ENCODE measurements around the gene MON1B.

Gene MON1B

GRCh38 chr16:77206533-77206932, 15.5 kb downstream of the MON1B start:
- no peak overlapping the region for H3K27ac ChIP-seq
- TF ChIP-seq CTCF (conservative IDR thresholded peaks at IDR 0.05): no peak

GRCh38 chr16:77207030-77207429, 16.0 kb downstream of the MON1B start:
- no peak for TF ChIP-seq CTCF (conservative IDR thresholded peaks at IDR 0.05)
- no peak overlapping the region for H3K27ac ChIP-seq

GRCh38 chr16:77208382-77208781, 17.4 kb downstream of the MON1B start:
- no peak overlapping the region for H3K27ac ChIP-seq
- TF ChIP-seq CTCF (conservative IDR thresholded peaks at IDR 0.05): no peak

- TF ChIP-seq CTCF (conservative IDR thresholded peaks at IDR 0.05): no peak
- H3K27ac ChIP-seq: no peak overlapping the region; the same call in 1 of the 2 replicates
Measured at GRCh38 chr16:77211880-77212740, 21.1 kb downstream of the MON1B start.

- TF ChIP-seq CTCF (conservative IDR thresholded peaks at IDR 0.05): no peak
- no peak overlapping the region; the same call in 1 of the 2 replicates for H3K27ac ChIP-seq
Measured at GRCh38 chr16:77212741-77213541, 22.0 kb downstream of the MON1B start.

- no peak for TF ChIP-seq CTCF (conservative IDR thresholded peaks at IDR 0.05)
- H3K27ac ChIP-seq: no peak overlapping the region
Measured at GRCh38 chr16:77213542-77214106, 22.6 kb downstream of the MON1B start.
